ENCODE data around the gene RAD51B.
"Not testable (repeated sequence)": the region's sequence is repeated elsewhere in the genome, so short reads cannot be mapped to it uniquely, and the experiment has no call there.

RAD51B gene

DNA sequence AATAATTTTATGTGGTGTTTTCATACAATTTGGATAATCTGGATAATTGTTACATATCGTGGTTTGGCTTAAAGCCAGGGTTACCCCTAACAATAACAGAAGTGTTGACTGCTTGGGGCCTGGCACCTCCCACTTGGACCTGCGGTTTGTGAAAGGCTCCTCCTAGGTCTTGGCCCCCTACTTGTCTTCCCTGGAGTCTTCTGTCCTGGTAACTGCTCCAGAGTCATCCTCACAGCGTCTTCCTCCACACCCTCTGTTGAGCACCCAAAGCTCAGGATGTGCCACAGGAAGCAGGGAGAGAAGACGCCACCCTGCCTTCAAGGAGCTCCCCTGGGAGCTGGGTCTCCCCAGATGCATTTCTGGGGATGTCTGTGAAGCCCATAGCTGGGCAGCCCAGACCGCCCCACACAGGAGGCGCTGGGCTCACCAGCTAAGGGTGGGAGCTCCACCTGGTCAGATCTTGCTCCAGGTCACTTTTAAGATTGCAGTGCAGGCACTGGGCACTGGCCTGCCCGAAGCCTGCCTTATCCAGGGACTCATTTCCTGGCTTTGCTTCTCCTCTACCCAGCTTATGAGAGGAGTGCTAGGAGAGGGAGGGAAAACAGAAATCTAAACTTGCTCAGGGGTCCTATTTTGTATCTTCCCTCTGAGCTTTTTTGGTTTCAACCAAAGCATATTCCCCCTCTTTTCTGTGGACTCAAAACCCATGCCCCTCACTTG lies 875.1 kb downstream of the RAD51B start:
- peaks cover 63% of the 10 kb centered on the region for H3K4me1 Mint-ChIP-seq
- TF ChIP-seq, protein P1, sequence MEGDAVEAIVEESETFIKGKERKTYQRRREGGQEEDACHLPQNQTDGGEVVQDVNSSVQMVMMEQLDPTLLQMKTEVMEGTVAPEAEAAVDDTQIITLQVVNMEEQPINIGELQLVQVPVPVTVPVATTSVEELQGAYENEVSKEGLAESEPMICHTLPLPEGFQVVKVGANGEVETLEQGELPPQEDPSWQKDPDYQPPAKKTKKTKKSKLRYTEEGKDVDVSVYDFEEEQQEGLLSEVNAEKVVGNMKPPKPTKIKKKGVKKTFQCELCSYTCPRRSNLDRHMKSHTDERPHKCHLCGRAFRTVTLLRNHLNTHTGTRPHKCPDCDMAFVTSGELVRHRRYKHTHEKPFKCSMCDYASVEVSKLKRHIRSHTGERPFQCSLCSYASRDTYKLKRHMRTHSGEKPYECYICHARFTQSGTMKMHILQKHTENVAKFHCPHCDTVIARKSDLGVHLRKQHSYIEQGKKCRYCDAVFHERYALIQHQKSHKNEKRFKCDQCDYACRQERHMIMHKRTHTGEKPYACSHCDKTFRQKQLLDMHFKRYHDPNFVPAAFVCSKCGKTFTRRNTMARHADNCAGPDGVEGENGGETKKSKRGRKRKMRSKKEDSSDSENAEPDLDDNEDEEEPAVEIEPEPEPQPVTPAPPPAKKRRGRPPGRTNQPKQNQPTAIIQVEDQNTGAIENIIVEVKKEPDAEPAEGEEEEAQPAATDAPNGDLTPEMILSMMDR (IDR thresholded peaks at IDR 0.05; ENCODE audit: unreplicated experiment in 3 of 3) = no peak
- H3K36me3 Mint-ChIP-seq (ENCODE audit: low read depth) = no peaks in the 10 kb centered on the region
- peaks cover 6% of the 10 kb centered on the region for H3K27me3 Mint-ChIP-seq (ENCODE audit: low read depth)
- peaks cover 4% of the 10 kb centered on the region for H3K9me3 Mint-ChIP-seq
- H3K4me3 Mint-ChIP-seq = no peak overlapping the region
- peak overlapping the region in 2 of 3 experiments; percentile 80 to 99 for H3K27ac Mint-ChIP-seq

DNA sequence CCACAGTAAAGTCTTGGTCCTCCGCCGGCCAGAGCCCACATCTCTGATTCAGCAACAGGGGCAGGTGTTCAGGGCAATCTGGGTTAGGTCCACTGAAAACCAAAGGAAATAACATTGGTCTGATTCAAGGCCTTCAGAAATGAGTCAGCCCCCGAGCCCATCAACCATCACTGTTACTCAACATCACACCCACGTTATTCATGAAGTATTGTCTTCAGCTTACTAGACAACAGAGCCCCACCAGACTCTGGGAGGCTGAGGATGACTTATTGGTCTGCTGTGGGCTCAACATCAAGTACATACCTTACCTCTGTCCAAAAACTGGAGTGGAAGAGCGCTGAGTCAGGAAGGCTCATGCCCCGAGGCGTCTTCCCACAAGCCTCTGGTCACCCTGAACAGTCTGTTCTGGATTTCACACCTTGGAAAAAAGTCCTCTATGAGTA lies 875.8 kb downstream of the RAD51B start:
- Mint-ChIP-seq H3K9me3 (peaks cover 9% of the 10 kb centered on the region), H3K27me3 (ENCODE audit: low read depth) (peaks cover 6% of the 10 kb centered on the region), H3K4me3 (no peak overlapping the region), H3K27ac (peak overlapping the region in 2 of 3 experiments; percentile 69 to 84), H3K36me3 (ENCODE audit: low read depth) (peaks cover 4% of the 10 kb centered on the region), H3K4me1 (peaks cover 62% of the 10 kb centered on the region)
- TF ChIP-seq, protein P1 (IDR thresholded peaks at IDR 0.05; ENCODE audit: unreplicated experiment in 3 of 3) = no peak

DNA sequence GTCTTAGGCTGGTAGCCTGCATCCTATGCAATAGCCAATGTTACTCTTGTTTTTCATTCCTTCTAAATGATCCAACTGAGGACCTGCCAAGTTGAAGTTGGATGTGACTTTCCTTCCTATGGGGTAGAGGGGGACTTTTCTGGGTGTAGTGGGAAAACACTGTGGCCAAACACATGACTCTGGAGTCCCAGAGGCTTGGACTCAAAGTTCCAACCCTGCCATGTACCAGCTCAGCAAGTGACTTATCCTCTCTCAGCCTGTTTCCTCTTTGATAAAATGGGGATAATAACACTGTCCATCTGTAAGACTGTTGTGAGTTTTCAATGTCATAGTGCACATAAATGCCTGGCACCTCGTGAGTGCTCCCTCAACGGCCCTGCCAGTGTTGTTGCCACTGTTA lies 876.3 kb downstream of the RAD51B start:
- peaks cover 6% of the 10 kb centered on the region for H3K27me3 Mint-ChIP-seq (ENCODE audit: low read depth)

DNA sequence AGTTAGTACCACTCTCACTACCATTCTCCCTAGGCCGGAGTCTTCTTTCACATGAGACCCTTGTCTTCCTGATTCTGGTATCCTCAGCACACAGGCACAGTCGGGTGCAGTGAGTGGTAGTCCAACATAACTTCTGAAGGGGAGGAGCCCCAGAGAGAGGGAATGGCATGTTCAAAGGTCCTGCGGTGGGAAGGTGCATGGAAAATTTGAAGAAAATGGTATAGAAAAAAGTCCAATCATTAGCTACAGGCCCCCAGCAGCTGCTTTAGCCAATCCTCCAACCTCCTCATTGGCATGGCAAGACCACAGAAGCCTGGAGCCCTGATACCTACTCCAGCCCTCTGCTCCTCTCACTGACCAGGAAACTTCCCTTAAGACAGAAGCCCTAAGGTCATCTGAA lies 876.7 kb downstream of the RAD51B start:
- Mint-ChIP-seq H3K27me3 (ENCODE audit: low read depth) (peaks cover 8% of the 10 kb centered on the region), H3K4me1 (peaks cover 57% of the 10 kb centered on the region), H3K4me3 (no peak overlapping the region), H3K9me3 (peaks cover 14% of the 10 kb centered on the region), H3K27ac (peak overlapping the region in 2 of 3 experiments; percentile 69 to 84), H3K36me3 (ENCODE audit: low read depth) (peaks cover 9% of the 10 kb centered on the region)
- TF ChIP-seq, protein P1 (IDR thresholded peaks at IDR 0.05; ENCODE audit: unreplicated experiment in 3 of 3) = no peak

More for the DNA sequence above, 876.3 kb downstream of the RAD51B start:
- TF ChIP-seq, protein P1 (IDR thresholded peaks at IDR 0.05; ENCODE audit: unreplicated experiment in 3 of 3) = no peak
- peaks cover 57% of the 10 kb centered on the region for H3K4me1 Mint-ChIP-seq
- peaks cover 5% of the 10 kb centered on the region for H3K36me3 Mint-ChIP-seq (ENCODE audit: low read depth)
- no peak overlapping the region for H3K4me3 Mint-ChIP-seq
- peak overlapping the region in 2 of 3 experiments; percentile 69 to 84 for H3K27ac Mint-ChIP-seq
- peaks cover 10% of the 10 kb centered on the region for H3K9me3 Mint-ChIP-seq

DNA sequence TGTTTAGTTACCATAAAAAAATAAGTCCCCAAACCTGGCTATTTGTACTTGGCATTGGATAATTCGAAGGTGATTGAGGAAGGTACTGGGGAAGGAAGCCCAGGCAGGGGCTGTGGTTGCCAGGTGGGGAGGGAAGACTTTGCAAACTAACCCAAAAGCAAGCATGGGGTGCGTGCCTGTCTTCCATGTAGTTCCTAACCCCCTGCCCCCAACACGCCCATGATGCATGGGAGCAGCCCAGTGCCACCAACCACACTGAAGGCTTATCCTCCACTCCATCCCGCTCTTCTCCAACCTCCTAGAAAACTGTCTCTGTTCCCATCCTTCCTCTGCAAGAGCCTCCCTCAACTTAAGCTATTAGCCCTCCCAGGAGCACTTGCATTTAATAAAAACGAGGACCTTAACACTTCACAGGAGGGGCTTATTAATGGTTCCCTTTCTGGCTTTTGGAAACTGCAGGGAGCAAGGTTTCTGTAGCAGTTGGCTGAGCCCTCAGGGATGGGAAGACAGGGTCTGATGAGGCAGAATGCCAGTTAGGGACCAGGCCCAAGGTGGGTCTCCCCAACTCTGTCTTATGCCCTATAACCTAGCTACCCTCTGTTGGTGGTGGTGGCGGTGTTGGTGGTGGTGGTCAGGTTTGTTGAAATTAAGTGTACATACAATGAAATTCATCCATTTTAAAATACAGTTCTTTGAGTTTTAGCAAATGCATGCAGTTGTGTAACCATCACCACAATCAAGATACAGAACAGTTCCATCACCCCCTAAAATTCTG lies 877.3 kb downstream of the RAD51B start:
- Mint-ChIP-seq H3K9me3 (peaks cover 15% of the 10 kb centered on the region), H3K27ac (peak overlapping the region in 1 of 3 experiments; percentile 75), H3K36me3 (ENCODE audit: low read depth) (peaks cover 10% of the 10 kb centered on the region), H3K27me3 (ENCODE audit: low read depth) (peaks cover 9% of the 10 kb centered on the region), H3K4me3 (no peak overlapping the region), H3K4me1 (peaks cover 52% of the 10 kb centered on the region)
- TF ChIP-seq, protein P1 (IDR thresholded peaks at IDR 0.05; ENCODE audit: unreplicated experiment in 3 of 3) = no peak

DNA sequence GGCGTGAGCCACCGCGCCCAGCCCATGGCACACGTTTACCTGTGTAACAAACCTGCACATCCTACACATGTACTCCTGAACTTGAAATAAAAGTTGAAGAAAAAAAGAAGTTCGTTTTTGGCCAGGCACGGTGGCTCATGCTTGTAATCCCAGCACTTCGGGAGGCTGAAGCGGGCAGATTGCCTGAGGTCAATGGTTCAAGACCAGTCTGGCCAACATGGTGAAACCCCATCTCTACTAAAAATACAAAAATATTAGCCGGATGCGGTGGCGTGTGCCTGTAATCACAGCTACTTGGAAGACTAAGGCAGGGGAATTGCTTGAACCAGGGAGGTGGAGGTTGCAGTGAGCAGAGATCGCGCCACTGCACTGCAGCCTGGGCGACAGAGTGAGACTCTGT lies 879.2 kb downstream of the RAD51B start:
- Mint-ChIP-seq H3K4me1 (peaks cover 38% of the 10 kb centered on the region), H3K9me3 (peaks cover 15% of the 10 kb centered on the region)
- H3K36me3 Mint-ChIP-seq (ENCODE audit: low read depth); H3K27me3 Mint-ChIP-seq (ENCODE audit: low read depth); H3K4me3 Mint-ChIP-seq; H3K27ac Mint-ChIP-seq: not testable (repeated sequence)

All from nephron (organoid).